DMS153 treated with DMSO at 0.1 percent for 48 hours (cell line): ENCODE data around the gene GLRX5.
A peak's percentile ranks its signal among the peaks of the same experiment; 100 is the strongest.

Experiments
- DNase-seq: peaks from one replicate; lab custom pipeline; 2025; ENCODE audit not compliant: unreplicated experiment; lab: John Stamatoyannopoulos, UW

The GLRX5 gene

GRCh38 chr14:95515596-95516552 is 19.0 kb upstream of the GLRX5 start:
- peak; percentile 14 for DNase-seq

- no peak for DNase-seq
These were observed 18.2 kb upstream of the GLRX5 start, which contains the start of gene SYNE3 for GRCh38 chr14:95516554-95517181. Gene SYNE3, minus strand, starts transcription at chr14:95516650. Its CDS starts 40,829 bp downstream, at chr14:95475821.

GRCh38 chr14:95518045-95518751 is 16.7 kb upstream of the GLRX5 start:
- no peak for DNase-seq

- DNase-seq: no peak
These were observed 15.2 kb upstream of the GLRX5 start for GRCh38 chr14:95519699-95520098.

- DNase-seq: no peak
These were observed 14.5 kb upstream of the GLRX5 start for GRCh38 chr14:95520346-95520745.

- no peak for DNase-seq
These were observed 13.8 kb upstream of the GLRX5 start for GRCh38 chr14:95521001-95521400.

- DNase-seq: no peak
These were observed 12.7 kb upstream of the GLRX5 start for GRCh38 chr14:95522116-95522515.

GRCh38 chr14:95522556-95522955 is 12.3 kb upstream of the GLRX5 start:
- no peak for DNase-seq

GRCh38 chr14:95523051-95523814 is 11.6 kb upstream of the GLRX5 start:
- no peak for DNase-seq

GRCh38 chr14:95523815-95524448 is 10.9 kb upstream of the GLRX5 start:
- DNase-seq: peak; percentile 57

- DNase-seq: no peak
These were observed 9.9 kb upstream of the GLRX5 start for GRCh38 chr14:95524706-95525512.

GRCh38 chr14:95525999-95526398 is 8.9 kb upstream of the GLRX5 start:
- no peak for DNase-seq

GRCh38 chr14:95526483-95527386 is 8.1 kb upstream of the GLRX5 start:
- DNase-seq: no peak

GRCh38 chr14:95527387-95528002 is 7.4 kb upstream of the GLRX5 start:
- DNase-seq: peak; percentile 19

GRCh38 chr14:95529216-95529615 is 5.6 kb upstream of the GLRX5 start:
- no peak for DNase-seq

- DNase-seq: no peak
These were observed 4.2 kb upstream of the GLRX5 start for GRCh38 chr14:95530473-95531276.

- no peak for DNase-seq
These were observed 3.4 kb upstream of the GLRX5 start for GRCh38 chr14:95531473-95531872.
